Measurements from ENCODE around the gene GATC.

GRCh38 chr12:120468821-120469449, 22.7 kb downstream of the GATC start:
- peak in 1 of 6 experiments; percentile 5 for TF ChIP-seq CTCF (IDR thresholded peaks at IDR 0.05)
- no peak for TF ChIP-seq POLR2A (IDR thresholded peaks at IDR 0.05)

Data from esophagus squamous epithelium (tissue), 4 donors.